OCI-M1 (cell line): Measurements from ENCODE around the gene CETP.
"Not testable (repeated sequence)": the region's sequence is repeated elsewhere in the genome, so short reads cannot be mapped to it uniquely, and the experiment has no call there.

Source experiments
- DNase-seq: peaks from one replicate; lab custom pipeline; 2025; lab: John Stamatoyannopoulos, UW

Gene CETP

DNA sequence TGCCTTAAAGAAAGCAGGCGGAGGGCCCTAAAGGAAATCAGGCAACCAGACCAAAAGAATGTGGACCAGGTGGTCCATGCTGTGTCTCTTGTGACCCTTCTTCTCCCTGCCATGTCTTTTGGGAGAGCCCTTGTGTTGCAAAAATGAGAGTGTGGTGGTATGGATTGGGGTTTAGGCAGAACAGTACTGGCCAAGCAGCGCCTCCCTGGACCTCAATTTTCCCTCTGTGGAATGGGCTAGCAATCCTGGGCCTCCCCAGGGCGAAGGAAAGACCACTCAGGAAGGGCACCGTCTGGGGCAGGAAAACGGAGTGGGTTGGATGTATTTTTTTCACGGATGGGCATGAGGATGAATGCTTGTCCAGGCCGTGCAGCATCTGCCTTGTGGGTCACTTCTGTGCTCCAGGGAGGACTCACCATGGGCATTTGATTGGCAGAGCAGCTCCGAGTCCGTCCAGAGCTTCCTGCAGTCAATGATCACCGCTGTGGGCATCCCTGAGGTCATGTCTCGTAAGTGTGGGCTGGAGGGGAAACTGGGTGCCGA lies 20.1 kb downstream of the CETP start:
- no peak for DNase-seq

- DNase-seq = no peak
These were observed 20.9 kb downstream of the CETP start for GRCh38 chr16:56982695-56983094.

DNA sequence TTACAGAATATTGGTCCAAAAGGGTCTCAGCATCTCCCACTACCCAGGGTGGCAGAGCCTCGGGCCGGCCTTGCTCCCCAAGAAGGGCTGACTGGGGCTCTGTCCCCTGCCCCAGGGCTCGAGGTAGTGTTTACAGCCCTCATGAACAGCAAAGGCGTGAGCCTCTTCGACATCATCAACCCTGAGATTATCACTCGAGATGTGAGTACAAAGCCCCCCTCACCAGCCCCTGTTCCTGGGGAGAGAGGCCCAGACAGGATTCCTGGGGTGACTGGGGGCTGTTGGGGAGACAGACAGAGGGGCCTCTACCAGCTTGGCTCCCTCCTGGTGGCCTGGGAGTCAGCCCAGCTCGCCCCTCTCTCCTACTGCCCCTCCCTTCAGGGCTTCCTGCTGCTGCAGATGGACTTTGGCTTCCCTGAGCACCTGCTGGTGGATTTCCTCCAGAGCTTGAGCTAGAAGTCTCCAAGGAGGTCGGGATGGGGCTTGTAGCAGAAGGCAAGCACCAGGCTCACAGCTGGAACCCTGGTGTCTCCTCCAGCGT lies 21.5 kb downstream of the CETP start:
- no peak for DNase-seq

DNA sequence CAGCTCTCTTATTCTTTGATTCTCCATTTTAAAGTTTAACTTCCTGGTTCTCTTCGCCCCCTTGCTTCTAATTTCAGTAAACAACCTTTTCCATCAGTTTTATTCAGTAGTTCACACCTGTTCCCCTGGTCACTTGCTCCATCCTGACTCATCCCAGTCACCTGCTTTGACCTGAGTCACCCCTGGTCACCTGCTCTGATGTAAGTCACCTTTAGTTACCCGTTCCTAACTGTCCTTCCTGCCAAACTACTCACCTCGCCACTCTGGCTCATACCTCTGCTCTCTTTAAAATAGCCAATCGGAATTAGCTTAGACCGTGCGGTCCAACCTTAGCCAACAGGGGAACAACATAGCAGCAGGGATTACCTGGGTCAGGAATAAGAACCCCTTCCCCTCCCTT lies 22.9 kb downstream of the CETP start:
- DNase-seq = no peak

GRCh38 chr16:56985288-56985961 lies 23.7 kb downstream of the CETP start:
- DNase-seq = no peak

- no peak for DNase-seq
These were observed 24.2 kb downstream of the CETP start for GRCh38 chr16:56985962-56986360.

DNA sequence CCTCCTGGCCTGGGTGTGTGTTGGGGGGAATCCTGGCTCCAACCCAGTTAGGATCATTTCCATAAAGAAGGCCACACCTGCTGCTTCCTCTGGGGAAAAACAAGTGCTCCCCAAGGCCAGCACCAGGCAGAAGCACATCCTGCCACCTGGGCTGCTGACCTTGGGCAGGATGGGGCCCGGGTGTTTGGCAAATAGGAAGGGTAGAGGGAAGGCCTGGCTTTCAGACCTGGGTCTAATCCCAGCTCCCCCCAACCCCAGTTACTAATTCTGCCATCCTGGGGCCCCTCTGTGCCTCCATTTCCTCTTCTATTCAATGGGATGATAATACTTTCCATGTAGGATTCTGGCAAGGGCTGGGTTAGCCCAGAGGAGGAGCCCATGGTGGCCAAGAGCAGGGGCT lies 24.6 kb downstream of the CETP start:
- DNase-seq = no peak

GRCh38 chr16:56986908-56987307 lies 25.2 kb downstream of the CETP start:
- not testable (repeated sequence) for DNase-seq

DNA sequence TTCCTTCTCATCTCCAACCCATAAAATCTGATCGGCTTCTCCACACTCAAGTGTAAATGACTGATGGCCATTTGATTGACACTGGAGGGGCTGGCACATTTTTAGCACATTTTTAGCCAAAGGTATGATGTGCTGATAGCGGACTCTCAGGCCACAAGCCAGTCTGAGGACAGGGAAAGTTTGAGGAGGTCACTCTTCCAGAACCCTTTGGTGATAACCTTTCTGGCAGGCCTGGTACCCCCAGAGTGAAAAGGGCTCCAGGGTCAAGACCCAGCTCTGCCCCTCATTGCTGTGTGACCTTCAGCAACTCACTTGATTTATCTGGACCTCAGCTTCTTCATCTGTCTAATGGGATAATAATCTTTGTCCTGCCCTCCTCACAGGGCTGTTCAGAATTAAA lies 25.9 kb downstream of the CETP start:
- DNase-seq = no peak

GRCh38 chr16:56988161-56988947 lies 26.6 kb downstream of the CETP start:
- DNase-seq = peak; percentile 36

DNA sequence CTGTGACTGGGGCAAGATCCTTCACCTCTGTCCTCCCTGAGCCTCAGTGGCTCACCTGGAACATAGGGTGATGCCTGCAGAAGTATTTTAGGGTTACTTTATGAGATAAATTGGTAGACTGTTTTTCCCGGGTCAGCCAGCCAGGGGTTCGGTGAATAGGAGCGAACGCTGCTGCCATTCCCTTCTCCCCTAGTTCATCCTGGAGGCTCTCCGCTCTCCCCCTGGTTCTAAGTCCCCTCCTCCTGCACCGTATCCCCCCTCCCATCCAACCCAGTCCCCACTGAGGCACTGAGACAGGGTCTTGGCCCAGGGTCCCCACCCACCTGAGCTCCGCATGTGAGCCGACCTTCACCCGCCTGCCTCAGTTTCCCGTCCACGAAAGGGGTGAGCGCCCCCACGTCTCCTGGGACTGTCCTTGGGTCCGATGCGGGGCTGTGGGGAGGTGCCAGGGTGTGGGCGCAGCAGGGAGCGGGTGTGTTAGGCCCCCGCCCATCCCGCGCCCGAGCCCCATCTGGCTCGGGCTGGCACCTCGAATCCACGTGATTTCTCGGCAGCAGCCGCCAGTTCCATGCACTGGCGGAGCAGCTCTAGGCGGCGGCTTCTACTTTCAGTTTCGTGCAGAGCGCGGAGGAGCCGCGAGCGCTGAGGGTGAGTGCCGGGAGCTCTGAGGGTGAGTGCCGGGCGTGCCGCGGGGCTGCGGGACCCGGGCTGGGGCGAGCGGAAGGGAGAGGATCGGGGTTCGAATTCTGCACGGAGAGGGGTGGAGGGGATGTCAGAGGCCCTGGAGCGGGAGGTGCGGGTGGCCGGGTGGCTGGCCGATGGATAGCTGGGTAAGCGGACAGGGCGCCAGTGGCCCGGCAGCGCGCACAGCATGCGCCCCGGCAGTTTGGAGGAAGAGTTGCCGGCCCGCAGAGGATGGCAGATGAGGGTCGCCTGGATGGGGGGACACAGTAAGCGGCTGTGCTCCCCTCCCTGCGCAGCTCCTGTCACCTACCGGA lies 27.5 kb downstream of the CETP start, which contains the start of gene NLRC5:
Gene NLRC5, plus strand, starts transcription at position 610 of the 998 bp plus-strand sequence. CDS start 31,156 bp downstream, outside the sequence.
- DNase-seq = peak; percentile 90

GRCh38 chr16:56989988-56990387 lies 28.2 kb downstream of the CETP start:
- no peak for DNase-seq

GRCh38 chr16:56990407-56991286 lies 28.9 kb downstream of the CETP start:
- peak; percentile 57 for DNase-seq

- not testable (repeated sequence) for DNase-seq
These were observed 30.7 kb downstream of the CETP start for GRCh38 chr16:56992431-56992830.

GRCh38 chr16:56993204-56993603 lies 31.5 kb downstream of the CETP start:
- no peak for DNase-seq

- no peak for DNase-seq
These were observed 32.6 kb downstream of the CETP start for GRCh38 chr16:56994311-56994710.

GRCh38 chr16:56995136-56995805 lies 33.5 kb downstream of the CETP start:
- DNase-seq = no peak

GRCh38 chr16:56997264-56997663 lies 35.5 kb downstream of the CETP start:
- DNase-seq = no peak

- DNase-seq = no peak
These were observed 36.2 kb downstream of the CETP start for GRCh38 chr16:56997931-56998330.

DNA sequence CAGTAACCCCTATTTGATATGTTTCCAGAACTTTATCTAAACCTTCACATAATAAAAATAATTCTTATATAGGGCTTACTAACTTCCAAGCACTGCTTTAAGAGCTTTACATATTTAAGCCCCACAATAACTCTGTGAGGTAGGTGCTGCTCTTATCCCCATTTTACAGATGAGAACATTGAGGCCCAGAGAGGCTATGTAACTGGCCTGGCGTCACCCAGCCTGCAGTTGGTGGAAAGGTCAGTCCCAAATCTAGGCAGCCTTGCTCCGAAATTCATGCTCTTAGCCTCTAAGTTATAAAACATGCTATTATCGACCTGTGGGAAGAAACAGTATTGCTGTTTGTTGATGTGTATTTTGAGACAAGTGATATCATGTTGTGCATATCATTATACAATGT lies 36.6 kb downstream of the CETP start:
- no peak for DNase-seq
